Activated CD4-positive, alpha-beta T cell treated with anti-CD3 and anti-CD28 coated beads, Interleukin-2, amount 50 U/mL, for 16 hours (primary cell): ENCODE data around the gene STK10.
"Not testable (repeated sequence)": the region's sequence is repeated elsewhere in the genome, so short reads cannot be mapped to it uniquely, and the experiment has no call there.

ENCODE experiments used
- DNase-seq: peaks from one replicate; pipeline ENCODE4 v3.0.0-alpha.2; 2020

Gene STK10

DNA sequence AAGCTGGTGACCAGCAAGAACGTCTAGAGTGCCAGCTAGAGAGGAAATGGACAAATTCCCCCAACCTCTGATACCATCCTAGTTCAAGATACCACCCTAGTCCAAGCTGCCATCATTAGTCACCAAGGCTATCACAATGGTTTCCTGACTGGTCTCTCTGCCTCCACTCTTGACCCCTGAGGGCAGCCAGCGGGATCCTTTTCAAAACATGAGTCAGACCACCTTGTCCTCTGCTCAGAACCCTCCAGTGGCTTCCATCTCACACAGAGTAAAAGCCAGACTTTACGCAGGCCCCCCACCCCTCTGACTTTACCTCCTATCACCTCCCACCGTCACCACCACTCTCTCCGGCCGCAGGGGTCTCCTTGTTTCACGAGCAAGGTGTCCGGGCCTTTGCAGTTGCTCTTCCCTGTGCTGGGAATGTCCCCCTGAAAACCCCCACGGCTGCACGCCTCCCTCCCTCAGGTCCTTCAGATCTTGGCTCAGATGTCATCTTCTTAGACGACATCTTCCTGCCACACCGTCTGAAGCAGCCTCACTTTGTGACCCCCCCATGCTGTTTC lies 139.4 kb downstream of the STK10 start:
- no peak for DNase-seq

- no peak for DNase-seq
Measured at GRCh38 chr5:172048170-172048422, 139.9 kb downstream of the STK10 start.

- no peak for DNase-seq
Measured at GRCh38 chr5:172046593-172046992, 141.4 kb downstream of the STK10 start.

GRCh38 chr5:172045315-172045632 lies 142.8 kb downstream of the STK10 start:
- DNase-seq, result no peak

- DNase-seq, result no peak
Measured at GRCh38 chr5:172044631-172045314, 143.3 kb downstream of the STK10 start.

DNA sequence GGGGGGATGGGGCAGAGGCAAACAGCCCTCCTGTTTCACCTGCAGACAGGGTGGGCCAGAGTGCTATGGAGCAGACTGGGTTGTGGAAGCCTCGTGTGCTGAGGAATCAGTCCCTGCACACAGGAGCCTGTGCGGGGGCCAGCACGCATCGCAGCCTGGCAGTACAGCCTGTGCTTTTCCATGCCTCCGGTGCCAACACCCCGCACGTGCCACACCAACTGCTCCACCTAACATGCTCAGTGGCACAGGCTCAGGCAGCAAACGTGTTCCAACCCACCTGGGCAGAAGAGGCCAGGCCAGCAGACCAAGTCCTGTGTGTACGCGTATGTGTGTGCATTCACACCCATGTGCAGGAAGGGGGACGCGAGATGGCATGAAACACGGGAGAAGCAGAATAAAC lies 144.2 kb downstream of the STK10 start:
- DNase-seq, result no peak

GRCh38 chr5:172042183-172042582 lies 145.8 kb downstream of the STK10 start:
- no peak for DNase-seq

DNA sequence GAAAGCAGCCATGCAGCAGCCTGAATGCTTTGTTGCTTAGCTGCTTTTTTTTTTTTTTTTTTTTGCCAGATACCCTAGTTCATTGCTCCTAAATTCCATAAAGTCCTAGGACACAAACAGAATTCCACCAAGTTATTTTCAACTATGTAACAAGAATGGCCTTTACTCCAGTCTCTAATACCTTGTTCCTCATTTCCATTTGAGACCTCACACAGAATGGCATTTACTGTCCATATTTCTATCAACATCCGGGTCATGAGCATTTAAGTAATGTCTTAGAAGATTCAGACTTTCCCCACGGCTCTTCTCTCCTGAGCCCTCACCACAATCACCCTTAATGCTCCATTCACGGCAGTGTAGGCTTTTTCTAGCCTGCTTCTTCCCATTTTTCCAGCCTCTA lies 149.9 kb downstream of the STK10 start:
- no peak for DNase-seq

- DNase-seq, result no peak
Measured at GRCh38 chr5:172035049-172035448, 153.0 kb downstream of the STK10 start.

GRCh38 chr5:172031894-172032461 lies 156.0 kb downstream of the STK10 start:
- DNase-seq, result no peak

GRCh38 chr5:172029876-172030275 lies 158.1 kb downstream of the STK10 start:
- DNase-seq, result no peak

DNA sequence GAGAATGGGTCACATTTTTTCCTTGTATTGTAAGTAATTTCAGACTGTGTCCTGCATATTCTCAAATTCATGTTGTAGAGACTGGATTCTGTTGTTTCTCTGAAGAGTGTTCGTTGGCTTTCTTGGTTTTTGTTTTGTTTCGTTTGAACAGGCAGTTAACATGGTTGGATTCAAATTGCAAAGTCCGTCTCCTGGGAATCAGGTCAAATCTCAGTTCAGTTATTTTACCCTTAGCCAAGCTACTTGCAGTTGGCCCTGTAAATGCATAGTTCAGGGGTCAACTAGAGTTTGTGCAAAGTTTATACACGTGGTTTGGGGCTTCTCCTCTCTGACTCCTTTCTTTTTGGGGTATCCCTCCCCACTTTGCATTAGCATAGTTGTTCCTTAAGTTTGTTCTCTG lies 159.9 kb downstream of the STK10 start:
- no peak for DNase-seq

- not testable (repeated sequence) for DNase-seq
Measured at GRCh38 chr5:172020110-172020786, 167.8 kb downstream of the STK10 start.

GRCh38 chr5:172015346-172015745 lies 172.7 kb downstream of the STK10 start:
- no peak for DNase-seq

DNA sequence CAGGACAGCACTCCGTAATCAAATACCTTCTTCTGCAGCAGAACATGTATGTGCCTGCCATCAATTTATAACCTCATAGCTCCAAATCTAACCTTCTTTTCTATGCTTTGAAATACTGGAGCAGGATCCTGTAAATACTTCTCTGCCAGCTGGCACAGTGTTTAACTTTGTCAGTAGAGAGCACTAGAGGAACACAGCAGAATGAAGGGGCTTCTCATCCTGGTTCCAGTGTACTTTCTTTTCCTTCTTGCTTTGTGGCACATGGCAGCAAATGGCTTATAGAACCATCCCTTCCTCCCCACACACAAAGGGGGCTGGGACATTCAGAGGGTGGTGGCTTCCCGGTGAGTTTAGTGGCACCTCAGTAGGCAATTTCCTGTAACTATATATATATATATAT lies 177.7 kb downstream of the STK10 start:
- DNase-seq, result no peak

GRCh38 chr5:172009536-172010270 lies 178.3 kb downstream of the STK10 start:
- no peak for DNase-seq

GRCh38 chr5:172008689-172009141 lies 179.3 kb downstream of the STK10 start:
- no peak for DNase-seq

GRCh38 chr5:172008111-172008455 lies 179.9 kb downstream of the STK10 start:
- no peak for DNase-seq

DNA sequence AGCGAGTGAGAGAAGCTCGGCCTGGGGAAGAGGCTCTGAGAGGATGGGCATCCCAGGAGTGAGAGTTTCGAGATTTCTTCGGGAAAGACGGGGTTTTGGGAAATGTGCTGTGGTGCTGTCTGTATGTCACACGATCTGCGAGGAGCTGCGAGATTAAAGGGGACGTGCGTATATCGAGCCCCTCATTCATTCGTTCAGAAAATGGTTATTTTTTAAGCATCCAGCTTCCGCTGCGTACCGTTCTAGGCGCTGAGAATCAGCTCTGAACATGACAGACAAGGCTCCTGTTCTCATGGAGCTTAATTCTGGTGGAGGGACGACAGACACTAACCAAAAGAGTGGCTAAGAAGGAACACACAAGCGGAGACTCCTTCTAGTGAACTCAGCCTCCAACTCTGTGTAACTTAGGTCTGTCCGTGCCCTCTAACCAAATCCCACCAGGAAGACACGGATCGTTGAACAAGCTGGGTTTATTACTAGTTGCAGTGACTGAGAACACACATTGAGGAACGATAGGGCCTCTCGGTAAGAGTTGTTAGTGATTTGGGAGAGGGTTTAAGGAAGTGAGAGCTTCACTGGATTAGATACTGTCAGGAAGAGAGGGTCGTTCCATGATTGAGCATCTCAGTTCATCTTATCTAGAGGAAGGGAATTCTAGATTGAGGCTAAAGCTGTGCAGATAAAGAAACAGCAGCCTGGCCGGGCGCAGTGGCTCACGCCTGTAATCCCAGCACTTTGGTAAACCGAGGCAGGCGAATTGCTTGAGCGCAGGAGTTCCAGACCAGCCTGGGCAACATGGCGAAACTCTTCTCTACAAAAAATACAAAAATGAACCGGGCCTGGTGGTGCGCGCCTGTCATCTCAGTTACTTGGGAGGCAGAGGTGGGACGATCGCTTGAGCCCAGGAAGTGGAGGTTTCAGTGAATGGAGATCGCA lies 180.6 kb downstream of the STK10 start:
- DNase-seq, result no peak

DNA sequence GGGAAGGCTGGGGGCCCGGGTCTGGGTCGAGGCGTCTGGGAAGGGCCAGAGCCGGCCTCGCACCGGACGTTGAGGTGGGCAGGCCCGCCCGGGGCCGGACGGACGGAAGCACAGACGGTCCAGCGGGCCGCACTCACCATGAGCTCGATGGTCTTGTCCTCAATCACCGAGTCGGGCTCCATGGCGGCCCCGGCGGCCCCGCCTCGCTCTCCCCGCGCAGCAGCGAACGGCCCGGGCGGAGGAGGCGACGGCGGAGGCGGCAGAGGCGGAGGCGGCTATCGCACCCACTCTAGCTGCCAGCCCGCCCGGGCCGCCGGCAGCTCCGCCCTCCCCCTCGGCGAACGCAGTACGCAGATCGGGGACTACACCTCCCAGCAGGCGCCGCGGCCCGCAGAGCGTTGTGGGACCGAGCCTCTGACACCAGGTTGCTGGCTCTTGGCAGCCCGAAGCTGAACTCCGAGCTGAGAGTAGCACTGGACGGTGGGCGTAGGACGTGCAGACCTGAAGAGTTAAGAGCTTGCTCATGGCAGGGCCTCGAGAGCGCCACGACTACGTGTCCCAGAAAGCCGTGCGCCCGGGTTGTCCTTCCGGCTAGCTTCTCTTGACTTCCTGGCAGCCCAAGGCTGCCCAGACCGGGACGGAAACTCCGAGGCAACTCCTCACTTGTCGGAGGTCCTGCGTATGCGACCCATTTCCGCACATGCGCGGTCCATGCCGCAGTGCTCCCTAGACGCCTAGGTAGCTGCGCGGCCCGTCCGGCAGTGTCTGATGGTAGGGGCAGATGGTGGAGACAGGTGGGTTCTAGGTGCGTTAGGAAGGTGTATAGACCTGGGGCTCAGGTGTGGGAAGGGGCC lies 181.5 kb downstream of the STK10 start, which contains the start of gene FBXW11:
Gene FBXW11, minus strand, starts transcription at position 318 of the 854 bp plus-strand sequence. Its CDS starts 136 bp downstream, at position 182.
- peak; percentile 98 for DNase-seq

DNA sequence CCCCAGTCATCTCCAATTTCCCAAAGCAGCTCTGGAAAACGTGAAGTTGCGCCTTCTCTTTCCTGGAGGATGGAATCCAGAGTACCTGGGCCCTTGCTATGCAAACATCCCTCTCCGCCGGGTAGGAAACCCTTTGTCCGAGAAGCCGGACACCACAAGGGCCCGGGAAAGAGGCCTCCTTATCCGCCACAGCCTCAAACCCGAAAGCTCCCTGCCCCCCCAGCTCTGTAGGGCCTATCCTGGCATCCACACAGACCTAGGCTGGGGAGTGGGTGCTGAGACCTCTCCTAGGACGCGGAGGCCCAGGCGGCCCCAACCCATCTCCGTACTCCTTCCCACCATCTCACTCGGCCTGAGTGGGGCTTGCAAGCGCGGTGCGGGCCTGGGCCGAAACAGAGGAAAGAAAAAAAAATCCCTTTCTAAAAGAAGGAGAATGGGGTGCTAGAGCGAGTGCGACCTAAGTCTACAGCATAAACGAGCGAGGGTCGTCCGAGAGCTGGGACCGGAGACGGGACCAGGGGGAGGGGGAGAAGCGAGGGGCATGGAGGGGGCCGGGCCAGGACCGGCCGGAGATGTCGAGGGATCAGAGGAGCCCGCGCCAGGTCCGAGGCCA lies 182.2 kb downstream of the STK10 start:
- no peak for DNase-seq
